HG02763 (cell line): ENCODE results near the gene EPS8L3.
"Not testable (repeated sequence)": the region's sequence is repeated elsewhere in the genome, so short reads cannot be mapped to it uniquely, and the experiment has no call there.

Experiments used
- ATAC-seq: cut with Tn5 transposase; IDR thresholded peaks from one replicate; pipeline ENCODE4 v1.9.1; 2021; ENCODE audit warnings: mild to moderate bottlenecking, moderate library complexity; ENCODE audit not compliant: unreplicated experiment

The EPS8L3 gene

GRCh38 chr1:109714661-109715372 lies 48.9 kb downstream of the EPS8L3 start:
- no peak for ATAC-seq

- ATAC-seq = no peak
Observed at GRCh38 chr1:109713636-109714035, 50.1 kb downstream of the EPS8L3 start.

- no peak for ATAC-seq
Observed at GRCh38 chr1:109712321-109712864, 51.3 kb downstream of the EPS8L3 start.

GRCh38 chr1:109711593-109712320 lies 52.0 kb downstream of the EPS8L3 start, which contains the start of gene GSTM5:
GSTM5 (plus strand) TSS chr1:109712251; CDS start chr1:109712313, 62 bp downstream.
- not testable (repeated sequence) for ATAC-seq

- ATAC-seq = not testable (repeated sequence)
Observed at GRCh38 chr1:109709822-109710221, 53.9 kb downstream of the EPS8L3 start.

GRCh38 chr1:109708949-109709348 lies 54.8 kb downstream of the EPS8L3 start:
- not testable (repeated sequence) for ATAC-seq

DNA sequence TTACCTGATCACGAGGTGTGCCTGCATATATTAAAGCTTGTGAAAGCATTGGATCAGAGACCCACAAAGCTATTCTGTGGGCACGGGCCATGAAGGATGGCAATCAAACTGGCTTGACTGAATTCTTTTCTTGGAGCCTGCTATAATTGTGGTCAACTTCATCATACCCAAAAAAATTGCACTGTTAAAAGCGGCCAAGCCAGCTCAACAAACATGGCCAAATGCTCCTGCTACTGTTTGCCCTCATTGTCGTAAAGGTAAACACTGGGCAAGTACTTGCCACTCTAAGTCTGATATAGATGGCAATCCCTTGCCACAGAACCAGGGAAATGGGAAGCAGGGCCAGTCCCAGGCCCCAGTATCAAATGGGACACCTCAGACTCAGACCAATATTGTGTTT lies 58.3 kb downstream of the EPS8L3 start:
- no peak for ATAC-seq

- no peak for ATAC-seq
Observed at GRCh38 chr1:109704173-109704572, 59.5 kb downstream of the EPS8L3 start.

DNA sequence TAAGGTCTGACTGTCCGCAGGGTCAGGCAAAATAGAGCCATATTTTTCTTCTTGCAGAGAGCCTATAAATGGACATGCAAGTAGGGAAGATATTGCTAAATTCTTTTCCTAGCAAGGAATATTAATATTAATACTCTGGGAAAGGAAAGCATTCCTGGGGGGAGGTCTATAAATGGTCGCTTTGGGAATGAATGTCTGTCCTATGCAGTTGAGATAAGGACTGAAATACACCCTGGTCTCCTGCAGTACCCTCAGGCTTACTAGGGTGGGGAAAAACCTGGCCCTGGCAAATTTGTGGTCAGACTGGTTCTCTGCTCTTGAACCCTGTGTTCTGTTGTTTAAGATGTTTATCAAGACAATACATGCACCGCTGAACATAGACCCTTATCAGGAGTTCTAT lies 60.8 kb downstream of the EPS8L3 start:
- not testable (repeated sequence) for ATAC-seq
